Measurements from ENCODE around the gene SNX30.

GRCh38 chr9:112772551-112772950 is 22.0 kb downstream of the SNX30 start:
- TF ChIP-seq EP300 (IDR thresholded peaks at IDR 0.05; ENCODE audit: borderline replicate concordance): no peak
- no peak for TF ChIP-seq RAD21 (IDR thresholded peaks at IDR 0.05; ENCODE audit: low read depth)
- TF ChIP-seq CEBPB (IDR thresholded peaks at IDR 0.05): no peak
- TF ChIP-seq EGR1 (IDR thresholded peaks at IDR 0.05): no peak
- TF ChIP-seq NFIC (IDR thresholded peaks at IDR 0.05): no peak
- TF ChIP-seq CREB1 (IDR thresholded peaks at IDR 0.05; ENCODE audit: low read depth): no peak
- no peak for TF ChIP-seq REST (IDR thresholded peaks at IDR 0.05; ENCODE audit: low read depth)
- no peak for TF ChIP-seq TEAD4 (IDR thresholded peaks at IDR 0.05)
- TF ChIP-seq MAX (IDR thresholded peaks at IDR 0.05): no peak
- TF ChIP-seq TAF1 (IDR thresholded peaks at IDR 0.05; ENCODE audit: low read depth): no peak
- TF ChIP-seq USF1 (IDR thresholded peaks at IDR 0.05): no peak
- TF ChIP-seq ZBTB7A (IDR thresholded peaks at IDR 0.05; ENCODE audit: low read depth): no peak

Measured in Ishikawa (cell line).